ENCODE results near the gene VSIG8.

DNA sequence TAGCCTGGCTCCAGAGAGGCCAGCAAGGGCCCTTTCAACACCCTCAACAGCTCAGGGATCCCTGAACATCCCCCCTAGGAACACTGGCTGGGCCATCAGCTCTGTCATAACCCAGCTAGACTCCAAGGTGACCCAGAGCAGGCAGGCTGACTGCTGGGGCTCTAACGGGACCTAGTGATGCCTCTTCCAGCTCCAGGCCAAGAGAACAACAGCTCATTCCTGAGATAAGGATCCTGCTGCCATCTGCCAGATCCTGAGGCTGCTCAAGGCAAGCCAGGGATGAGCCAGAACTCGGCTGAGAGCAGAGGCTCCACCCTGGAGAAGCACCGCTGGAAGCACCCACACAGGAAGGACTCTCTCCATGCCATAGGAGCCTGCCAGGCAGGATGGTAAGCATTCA lies 2.0 kb downstream of the VSIG8 start:
- TF ChIP-seq, protein P1, sequence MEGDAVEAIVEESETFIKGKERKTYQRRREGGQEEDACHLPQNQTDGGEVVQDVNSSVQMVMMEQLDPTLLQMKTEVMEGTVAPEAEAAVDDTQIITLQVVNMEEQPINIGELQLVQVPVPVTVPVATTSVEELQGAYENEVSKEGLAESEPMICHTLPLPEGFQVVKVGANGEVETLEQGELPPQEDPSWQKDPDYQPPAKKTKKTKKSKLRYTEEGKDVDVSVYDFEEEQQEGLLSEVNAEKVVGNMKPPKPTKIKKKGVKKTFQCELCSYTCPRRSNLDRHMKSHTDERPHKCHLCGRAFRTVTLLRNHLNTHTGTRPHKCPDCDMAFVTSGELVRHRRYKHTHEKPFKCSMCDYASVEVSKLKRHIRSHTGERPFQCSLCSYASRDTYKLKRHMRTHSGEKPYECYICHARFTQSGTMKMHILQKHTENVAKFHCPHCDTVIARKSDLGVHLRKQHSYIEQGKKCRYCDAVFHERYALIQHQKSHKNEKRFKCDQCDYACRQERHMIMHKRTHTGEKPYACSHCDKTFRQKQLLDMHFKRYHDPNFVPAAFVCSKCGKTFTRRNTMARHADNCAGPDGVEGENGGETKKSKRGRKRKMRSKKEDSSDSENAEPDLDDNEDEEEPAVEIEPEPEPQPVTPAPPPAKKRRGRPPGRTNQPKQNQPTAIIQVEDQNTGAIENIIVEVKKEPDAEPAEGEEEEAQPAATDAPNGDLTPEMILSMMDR (IDR thresholded peaks at IDR 0.05; ENCODE audit: insufficient read depth, low read length) = no peak
- TF ChIP-seq POLR2AphosphoS5 (IDR thresholded peaks at IDR 0.05; ENCODE audit: low read depth) (no peak), GABPA (IDR thresholded peaks at IDR 0.05; ENCODE audit: low read depth) (no peak), REST (IDR thresholded peaks at IDR 0.05; ENCODE audit: insufficient replicate concordance, low read depth) (no peak)
